DOHH2 (cell line): Measurements from ENCODE around the gene PGAM1.

Experiments
- EZH2phosphoT487 ChIP-seq: fragments of 200-600 bp; sonication (generic); IDR thresholded peaks from 2 replicates; pipeline ENCODE4 v1.6.1; 2017; ENCODE audit warnings: borderline replicate concordance, mild to moderate bottlenecking, antibody characterized with exemption, low read length, moderate library complexity, mixed read lengths
- TF ChIP-seq, protein P1 (sequence below): fragments of 200-600 bp; sonication (generic); IDR thresholded peaks from one replicate; pipeline ENCODE4 v1.5.1; 2014; ENCODE audit warnings: antibody characterized with exemption, mild to moderate bottlenecking, low read depth, low read length; ENCODE audit not compliant: poor library complexity, severe bottlenecking

DNA sequence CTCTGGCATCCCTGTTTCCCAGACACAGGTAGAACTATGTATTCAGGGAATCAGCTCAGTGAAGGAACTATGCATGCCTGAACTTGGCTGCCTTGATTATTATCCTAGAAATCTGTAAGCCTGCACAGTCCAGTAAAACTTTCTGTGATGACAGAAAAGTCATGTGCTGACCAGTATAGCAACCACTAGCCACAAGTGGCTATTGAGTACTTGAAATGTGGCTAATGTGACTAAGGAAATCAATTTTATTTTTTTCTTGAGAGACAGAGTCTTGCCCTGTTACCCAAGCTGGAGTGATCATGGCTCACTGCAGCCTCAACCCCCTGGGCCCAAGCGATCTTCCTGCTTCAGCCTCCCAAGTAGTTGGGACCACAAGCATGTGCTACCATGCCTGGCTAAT, 16.3 kb downstream of the PGAM1 start:
- TF ChIP-seq, protein P1, sequence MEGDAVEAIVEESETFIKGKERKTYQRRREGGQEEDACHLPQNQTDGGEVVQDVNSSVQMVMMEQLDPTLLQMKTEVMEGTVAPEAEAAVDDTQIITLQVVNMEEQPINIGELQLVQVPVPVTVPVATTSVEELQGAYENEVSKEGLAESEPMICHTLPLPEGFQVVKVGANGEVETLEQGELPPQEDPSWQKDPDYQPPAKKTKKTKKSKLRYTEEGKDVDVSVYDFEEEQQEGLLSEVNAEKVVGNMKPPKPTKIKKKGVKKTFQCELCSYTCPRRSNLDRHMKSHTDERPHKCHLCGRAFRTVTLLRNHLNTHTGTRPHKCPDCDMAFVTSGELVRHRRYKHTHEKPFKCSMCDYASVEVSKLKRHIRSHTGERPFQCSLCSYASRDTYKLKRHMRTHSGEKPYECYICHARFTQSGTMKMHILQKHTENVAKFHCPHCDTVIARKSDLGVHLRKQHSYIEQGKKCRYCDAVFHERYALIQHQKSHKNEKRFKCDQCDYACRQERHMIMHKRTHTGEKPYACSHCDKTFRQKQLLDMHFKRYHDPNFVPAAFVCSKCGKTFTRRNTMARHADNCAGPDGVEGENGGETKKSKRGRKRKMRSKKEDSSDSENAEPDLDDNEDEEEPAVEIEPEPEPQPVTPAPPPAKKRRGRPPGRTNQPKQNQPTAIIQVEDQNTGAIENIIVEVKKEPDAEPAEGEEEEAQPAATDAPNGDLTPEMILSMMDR = no peak
- TF ChIP-seq EZH2phosphoT487 = no peak
